HEK293 (cell line): Measurements from ENCODE around the gene MXRA8.
A peak's percentile ranks its signal among the peaks of the same experiment; 100 is the strongest.

Source experiments
- BCL11B ChIP-seq: fragments of 450-650 bp; formaldehyde crosslinking; IDR thresholded peaks from 2 replicates; pipeline ENCODE4 v1.5.1; 2016; ENCODE audit warnings: low read depth, missing biosample characterization, missing genetic modification characterization
- FEZF1 ChIP-seq: fragments of 450-650 bp; formaldehyde crosslinking; IDR thresholded peaks from 2 replicates; pipeline ENCODE4 v1.5.1; 2016; ENCODE audit warnings: missing biosample characterization, missing genetic modification characterization
- GLIS2 ChIP-seq: fragments of 450-650 bp; formaldehyde crosslinking; IDR thresholded peaks from 2 replicates; pipeline ENCODE4 v1.5.1; 2016; ENCODE audit warnings: missing biosample characterization, missing genetic modification characterization
- KLF1 ChIP-seq: fragments of 450-650 bp; formaldehyde crosslinking; IDR thresholded peaks from 2 replicates; pipeline ENCODE4 v1.5.1; 2016; ENCODE audit warnings: missing biosample characterization, missing genetic modification characterization
- KLF7 ChIP-seq: fragments of 450-650 bp; formaldehyde crosslinking; IDR thresholded peaks from 2 replicates; pipeline ENCODE4 v1.5.1; 2016; ENCODE audit warnings: missing biosample characterization, missing genetic modification characterization, borderline replicate concordance
- KLF9 ChIP-seq: fragments of 450-650 bp; formaldehyde crosslinking; IDR thresholded peaks from 2 replicates; pipeline ENCODE4 v1.5.1; 2016; ENCODE audit warnings: missing biosample characterization, missing genetic modification characterization, low read depth
- REPIN1 ChIP-seq: fragments of 450-650 bp; formaldehyde crosslinking; IDR thresholded peaks from 2 replicates; pipeline ENCODE4 v1.5.1; 2017; ENCODE audit warnings: missing biosample characterization, missing genetic modification characterization, low read depth
- SP2 ChIP-seq: fragments of 450-650 bp; formaldehyde crosslinking; IDR thresholded peaks from 2 replicates; pipeline ENCODE4 v1.5.1; 2016; ENCODE audit warnings: missing biosample characterization, missing genetic modification characterization
- ZBTB1 ChIP-seq: fragments of 450-650 bp; formaldehyde crosslinking; IDR thresholded peaks from 2 replicates; pipeline ENCODE4 v1.5.1; 2016; ENCODE audit warnings: missing biosample characterization, missing genetic modification characterization
- ZBTB7A ChIP-seq: fragments of 450-650 bp; formaldehyde crosslinking; IDR thresholded peaks from 2 replicates; pipeline ENCODE4 v1.5.1; 2016; ENCODE audit warnings: low read depth, missing biosample characterization, missing genetic modification characterization
- ZBTB8A ChIP-seq: fragments of 450-650 bp; formaldehyde crosslinking; IDR thresholded peaks from 2 replicates; pipeline ENCODE4 v1.5.1; 2016; ENCODE audit warnings: missing biosample characterization, missing genetic modification characterization
- ZFP3 ChIP-seq: fragments of 450-650 bp; formaldehyde crosslinking; IDR thresholded peaks from 2 replicates; pipeline ENCODE4 v1.5.1; 2016; ENCODE audit warnings: low read depth, missing biosample characterization, missing genetic modification characterization
- ZFP69B ChIP-seq: fragments of 450-650 bp; formaldehyde crosslinking; IDR thresholded peaks from 2 replicates; pipeline ENCODE4 v1.5.1; 2016; ENCODE audit warnings: missing biosample characterization, missing genetic modification characterization
- ZNF121 ChIP-seq: fragments of 450-650 bp; formaldehyde crosslinking; IDR thresholded peaks from 2 replicates; pipeline ENCODE4 v1.5.1; 2016; ENCODE audit warnings: missing biosample characterization, missing genetic modification characterization
- ZNF140 ChIP-seq: fragments of 450-650 bp; formaldehyde crosslinking; IDR thresholded peaks from 2 replicates; pipeline ENCODE4 v1.5.1; 2016; ENCODE audit warnings: missing biosample characterization, missing genetic modification characterization
- ZNF175 ChIP-seq: fragments of 450-650 bp; formaldehyde crosslinking; IDR thresholded peaks from 2 replicates; pipeline ENCODE4 v1.5.1; 2016; ENCODE audit warnings: missing biosample characterization, missing genetic modification characterization
- ZNF211 ChIP-seq: fragments of 450-650 bp; formaldehyde crosslinking; IDR thresholded peaks from 2 replicates; pipeline ENCODE4 v1.5.1; 2016; ENCODE audit warnings: low read depth, missing biosample characterization, missing genetic modification characterization
- ZNF24 ChIP-seq: fragments of 450-650 bp; formaldehyde crosslinking; IDR thresholded peaks from 2 replicates; pipeline ENCODE4 v1.5.1; 2016; ENCODE audit warnings: missing biosample characterization, missing genetic modification characterization
- ZNF416 ChIP-seq: fragments of 450-650 bp; formaldehyde crosslinking; IDR thresholded peaks from 2 replicates; pipeline ENCODE4 v1.5.1; 2016; ENCODE audit warnings: missing biosample characterization, missing genetic modification characterization
- ZNF426 ChIP-seq: fragments of 450-650 bp; formaldehyde crosslinking; IDR thresholded peaks from 2 replicates; pipeline ENCODE4 v1.5.1; 2017; ENCODE audit warnings: missing biosample characterization, missing genetic modification characterization, mild to moderate bottlenecking, inconsistent platforms, moderate library complexity
- ZNF501 ChIP-seq: fragments of 450-650 bp; formaldehyde crosslinking; IDR thresholded peaks from 2 replicates; pipeline ENCODE4 v1.5.1; 2016; ENCODE audit warnings: missing biosample characterization, missing genetic modification characterization
- ZNF529 ChIP-seq: fragments of 450-650 bp; formaldehyde crosslinking; IDR thresholded peaks from 2 replicates; pipeline ENCODE4 v1.5.1; 2017; ENCODE audit warnings: missing genetic modification characterization, missing biosample characterization; ENCODE audit not compliant: insufficient replicate concordance
- ZNF561 ChIP-seq: fragments of 450-650 bp; IDR thresholded peaks from 2 replicates; pipeline ENCODE4 v1.5.1; 2018; ENCODE audit warnings: missing biosample characterization, missing genetic modification characterization, borderline replicate concordance
- ZNF623 ChIP-seq: fragments of 450-650 bp; formaldehyde crosslinking; IDR thresholded peaks from 2 replicates; pipeline ENCODE4 v1.5.1; 2016; ENCODE audit warnings: missing biosample characterization, missing genetic modification characterization
- ZNF624 ChIP-seq: fragments of 450-650 bp; formaldehyde crosslinking; IDR thresholded peaks from 2 replicates; pipeline ENCODE4 v1.5.1; 2017; ENCODE audit warnings: missing biosample characterization, missing genetic modification characterization
- ZNF707 ChIP-seq: fragments of 450-650 bp; formaldehyde crosslinking; IDR thresholded peaks from 2 replicates; pipeline ENCODE4 v1.5.1; 2016; ENCODE audit warnings: missing biosample characterization, missing genetic modification characterization
- ZNF777 ChIP-seq: fragments of 450-650 bp; formaldehyde crosslinking; IDR thresholded peaks from 2 replicates; pipeline ENCODE4 v1.5.1; 2017; ENCODE audit warnings: missing biosample characterization, missing genetic modification characterization, borderline replicate concordance
- ZNF792 ChIP-seq: fragments of 450-650 bp; formaldehyde crosslinking; IDR thresholded peaks from 2 replicates; pipeline ENCODE4 v1.5.1; 2016; ENCODE audit warnings: missing biosample characterization, missing genetic modification characterization
- ZSCAN30 ChIP-seq: fragments of 450-650 bp; IDR thresholded peaks from 2 replicates; pipeline ENCODE4 v1.5.1; 2018; ENCODE audit warnings: missing biosample characterization, mild to moderate bottlenecking, missing genetic modification characterization, moderate library complexity
- TF ChIP-seq, protein P1 (sequence below): fragments of 450-650 bp; formaldehyde crosslinking; IDR thresholded peaks from 2 replicates; pipeline ENCODE4 v1.5.1; 2016; ENCODE audit warnings: missing biosample characterization, missing genetic modification characterization
- TF ChIP-seq, protein P2 (sequence below): fragments of 450-650 bp; formaldehyde crosslinking; IDR thresholded peaks from 2 replicates; pipeline ENCODE4 v1.5.1; 2017; ENCODE audit warnings: missing biosample characterization, missing genetic modification characterization
- TF ChIP-seq, protein P3 (sequence below): fragments of 450-650 bp; formaldehyde crosslinking; IDR thresholded peaks from 2 replicates; pipeline ENCODE4 v1.5.1; 2016; ENCODE audit warnings: missing biosample characterization, missing genetic modification characterization
- TF ChIP-seq, protein P4 (sequence below): fragments of 450-650 bp; formaldehyde crosslinking; IDR thresholded peaks from 2 replicates; pipeline ENCODE4 v1.5.1; 2016; ENCODE audit warnings: missing biosample characterization, missing genetic modification characterization, borderline replicate concordance

Gene MXRA8

DNA sequence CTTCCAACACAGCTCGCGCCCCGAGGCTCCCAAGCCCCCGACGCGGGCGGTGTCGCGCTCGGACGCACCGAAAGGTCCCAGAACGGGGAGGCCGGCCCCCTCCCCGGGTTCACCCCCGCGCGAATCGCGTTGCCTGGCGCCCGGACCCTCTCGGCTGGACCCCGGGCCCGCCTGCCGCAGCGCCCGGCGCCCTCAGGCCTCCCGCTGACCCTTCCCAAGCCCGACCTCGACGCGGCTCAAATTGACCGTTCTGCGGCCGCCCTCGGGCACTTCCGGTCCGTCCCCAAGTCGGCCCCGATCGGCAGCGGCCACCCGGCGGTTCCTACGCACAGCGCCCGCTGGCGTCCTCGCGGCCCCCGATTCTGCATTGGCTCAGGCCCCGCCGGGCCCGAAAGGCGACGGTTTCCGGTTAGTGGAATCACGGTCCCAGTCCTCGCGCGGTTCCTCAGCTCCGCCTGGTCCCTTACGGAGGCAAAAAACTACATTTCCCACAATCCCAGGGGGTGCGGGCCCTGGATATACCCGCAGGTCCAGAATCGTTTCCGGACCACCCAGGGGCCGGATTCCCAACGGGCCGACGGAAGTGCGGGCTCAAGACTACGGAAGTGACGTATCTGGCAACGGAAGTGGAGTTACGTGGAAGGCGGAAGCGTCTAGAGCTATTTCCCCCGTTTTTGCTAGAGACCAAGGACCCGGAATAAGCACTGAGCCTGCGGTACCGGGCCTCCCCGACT, 16.7 kb upstream of the MXRA8 start, which contains the start of gene AURKAIP1 (continued):
- peak; percentile 71; the same call in 1 of the 2 replicates for TF ChIP-seq KLF7
- peak; percentile 56; the same call in 1 of the 2 replicates for TF ChIP-seq KLF9 (tag by site-specific recombination)
- TF ChIP-seq ZFP69B (tag by site-specific recombination) = peak; percentile 93
- peak; percentile 96 for TF ChIP-seq ZBTB1
- peak; percentile 84 for TF ChIP-seq ZNF121 (tag by site-specific recombination)
- peak; percentile 100 for TF ChIP-seq ZSCAN30 (tag by site-specific recombination)
- TF ChIP-seq ZNF529 (tag by site-specific recombination) = no peak
- TF ChIP-seq ZNF24 (tag by site-specific recombination) = peak; percentile 98
- TF ChIP-seq ZNF623 = 0 out of 2 replicates have a peak, but pooled peaks have one; percentile 29
- TF ChIP-seq ZNF140 = no peak
- TF ChIP-seq ZBTB8A = peak; percentile 84
- TF ChIP-seq, protein P1, sequence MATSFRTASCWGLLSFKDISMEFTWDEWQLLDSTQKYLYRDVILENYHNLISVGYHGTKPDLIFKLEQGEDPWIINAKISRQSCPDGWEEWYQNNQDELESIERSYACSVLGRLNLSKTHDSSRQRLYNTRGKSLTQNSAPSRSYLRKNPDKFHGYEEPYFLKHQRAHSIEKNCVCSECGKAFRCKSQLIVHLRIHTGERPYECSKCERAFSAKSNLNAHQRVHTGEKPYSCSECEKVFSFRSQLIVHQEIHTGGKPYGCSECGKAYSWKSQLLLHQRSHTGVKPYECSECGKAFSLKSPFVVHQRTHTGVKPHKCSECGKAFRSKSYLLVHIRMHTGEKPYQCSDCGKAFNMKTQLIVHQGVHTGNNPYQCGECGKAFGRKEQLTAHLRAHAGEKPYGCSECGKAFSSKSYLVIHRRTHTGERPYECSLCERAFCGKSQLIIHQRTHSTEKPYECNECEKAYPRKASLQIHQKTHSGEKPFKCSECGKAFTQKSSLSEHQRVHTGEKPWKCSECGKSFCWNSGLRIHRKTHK (tag by site-specific recombination) = no peak
- peak; percentile 96 for TF ChIP-seq SP2 (tag by site-specific recombination)
- TF ChIP-seq ZNF426 (tag by site-specific recombination) = no peak
- peak; percentile 100 for TF ChIP-seq ZNF501 (tag by site-specific recombination)
- TF ChIP-seq, protein P2, sequence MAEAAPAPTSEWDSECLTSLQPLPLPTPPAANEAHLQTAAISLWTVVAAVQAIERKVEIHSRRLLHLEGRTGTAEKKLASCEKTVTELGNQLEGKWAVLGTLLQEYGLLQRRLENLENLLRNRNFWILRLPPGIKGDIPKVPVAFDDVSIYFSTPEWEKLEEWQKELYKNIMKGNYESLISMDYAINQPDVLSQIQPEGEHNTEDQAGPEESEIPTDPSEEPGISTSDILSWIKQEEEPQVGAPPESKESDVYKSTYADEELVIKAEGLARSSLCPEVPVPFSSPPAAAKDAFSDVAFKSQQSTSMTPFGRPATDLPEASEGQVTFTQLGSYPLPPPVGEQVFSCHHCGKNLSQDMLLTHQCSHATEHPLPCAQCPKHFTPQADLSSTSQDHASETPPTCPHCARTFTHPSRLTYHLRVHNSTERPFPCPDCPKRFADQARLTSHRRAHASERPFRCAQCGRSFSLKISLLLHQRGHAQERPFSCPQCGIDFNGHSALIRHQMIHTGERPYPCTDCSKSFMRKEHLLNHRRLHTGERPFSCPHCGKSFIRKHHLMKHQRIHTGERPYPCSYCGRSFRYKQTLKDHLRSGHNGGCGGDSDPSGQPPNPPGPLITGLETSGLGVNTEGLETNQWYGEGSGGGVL (tag by site-specific recombination) = peak; percentile 21; the same call in 1 of the 2 replicates
- TF ChIP-seq ZNF561 = peak; percentile 100
- peak; percentile 97 for TF ChIP-seq REPIN1
- peak; percentile 89; the same call in 1 of the 2 replicates for TF ChIP-seq BCL11B (tag by site-specific recombination)
- peak; percentile 71 for TF ChIP-seq GLIS2 (tag by site-specific recombination)
- peak; percentile 32; the same call in 1 of the 2 replicates for TF ChIP-seq FEZF1 (tag by site-specific recombination)
- TF ChIP-seq KLF1 = peak; percentile 85
- TF ChIP-seq, protein P3, sequence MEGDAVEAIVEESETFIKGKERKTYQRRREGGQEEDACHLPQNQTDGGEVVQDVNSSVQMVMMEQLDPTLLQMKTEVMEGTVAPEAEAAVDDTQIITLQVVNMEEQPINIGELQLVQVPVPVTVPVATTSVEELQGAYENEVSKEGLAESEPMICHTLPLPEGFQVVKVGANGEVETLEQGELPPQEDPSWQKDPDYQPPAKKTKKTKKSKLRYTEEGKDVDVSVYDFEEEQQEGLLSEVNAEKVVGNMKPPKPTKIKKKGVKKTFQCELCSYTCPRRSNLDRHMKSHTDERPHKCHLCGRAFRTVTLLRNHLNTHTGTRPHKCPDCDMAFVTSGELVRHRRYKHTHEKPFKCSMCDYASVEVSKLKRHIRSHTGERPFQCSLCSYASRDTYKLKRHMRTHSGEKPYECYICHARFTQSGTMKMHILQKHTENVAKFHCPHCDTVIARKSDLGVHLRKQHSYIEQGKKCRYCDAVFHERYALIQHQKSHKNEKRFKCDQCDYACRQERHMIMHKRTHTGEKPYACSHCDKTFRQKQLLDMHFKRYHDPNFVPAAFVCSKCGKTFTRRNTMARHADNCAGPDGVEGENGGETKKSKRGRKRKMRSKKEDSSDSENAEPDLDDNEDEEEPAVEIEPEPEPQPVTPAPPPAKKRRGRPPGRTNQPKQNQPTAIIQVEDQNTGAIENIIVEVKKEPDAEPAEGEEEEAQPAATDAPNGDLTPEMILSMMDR = peak; percentile 99
- TF ChIP-seq ZNF707 (tag by site-specific recombination) = peak; percentile 67; the same call in 1 of the 2 replicates
- no peak for TF ChIP-seq ZNF416
- peak; percentile 97 for TF ChIP-seq ZBTB7A (tag by site-specific recombination)
- TF ChIP-seq ZFP3 = no peak
- TF ChIP-seq, protein P4, sequence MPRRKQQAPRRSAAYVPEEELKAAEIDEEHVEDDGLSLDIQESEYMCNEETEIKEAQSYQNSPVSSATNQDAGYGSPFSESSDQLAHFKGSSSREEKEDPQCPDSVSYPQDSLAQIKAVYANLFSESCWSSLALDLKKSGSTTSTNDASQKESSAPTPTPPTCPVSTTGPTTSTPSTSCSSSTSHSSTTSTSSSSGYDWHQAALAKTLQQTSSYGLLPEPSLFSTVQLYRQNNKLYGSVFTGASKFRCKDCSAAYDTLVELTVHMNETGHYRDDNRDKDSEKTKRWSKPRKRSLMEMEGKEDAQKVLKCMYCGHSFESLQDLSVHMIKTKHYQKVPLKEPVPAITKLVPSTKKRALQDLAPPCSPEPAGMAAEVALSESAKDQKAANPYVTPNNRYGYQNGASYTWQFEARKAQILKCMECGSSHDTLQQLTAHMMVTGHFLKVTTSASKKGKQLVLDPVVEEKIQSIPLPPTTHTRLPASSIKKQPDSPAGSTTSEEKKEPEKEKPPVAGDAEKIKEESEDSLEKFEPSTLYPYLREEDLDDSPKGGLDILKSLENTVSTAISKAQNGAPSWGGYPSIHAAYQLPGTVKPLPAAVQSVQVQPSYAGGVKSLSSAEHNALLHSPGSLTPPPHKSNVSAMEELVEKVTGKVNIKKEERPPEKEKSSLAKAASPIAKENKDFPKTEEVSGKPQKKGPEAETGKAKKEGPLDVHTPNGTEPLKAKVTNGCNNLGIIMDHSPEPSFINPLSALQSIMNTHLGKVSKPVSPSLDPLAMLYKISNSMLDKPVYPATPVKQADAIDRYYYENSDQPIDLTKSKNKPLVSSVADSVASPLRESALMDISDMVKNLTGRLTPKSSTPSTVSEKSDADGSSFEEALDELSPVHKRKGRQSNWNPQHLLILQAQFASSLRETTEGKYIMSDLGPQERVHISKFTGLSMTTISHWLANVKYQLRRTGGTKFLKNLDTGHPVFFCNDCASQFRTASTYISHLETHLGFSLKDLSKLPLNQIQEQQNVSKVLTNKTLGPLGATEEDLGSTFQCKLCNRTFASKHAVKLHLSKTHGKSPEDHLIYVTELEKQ (tag by site-specific recombination) = peak; percentile 93
- no peak for TF ChIP-seq ZNF211 (tag by site-specific recombination)
- no peak; the same call in 1 of the 2 replicates for TF ChIP-seq ZNF792
- no peak; the same call in 1 of the 2 replicates for TF ChIP-seq ZNF777 (tag by site-specific recombination)
- no peak for TF ChIP-seq ZNF175
- 0 out of 2 replicates have a peak, but pooled peaks have one; percentile 74 for TF ChIP-seq ZNF624
